WERI-Rb-1 (cell line): Measurements from ENCODE around the gene CIRBP.

Source experiments
- DNase-seq: peaks from one replicate; pipeline ENCODE4 v3.0.0-alpha.2; 2020
- H3K27ac ChIP-seq: fragments of 250-450 bp; sonication (Bioruptor Pico); 2 replicates; pipeline ENCODE4 v1.5.1; 2020; ENCODE audit warnings: mild to moderate bottlenecking, moderate library complexity
- H3K27me3 ChIP-seq: fragments of 250-450 bp; sonication (Bioruptor Pico); 2 replicates; pipeline ENCODE4 v1.5.1; 2021; ENCODE audit warnings: mild to moderate bottlenecking, low read depth, moderate library complexity; ENCODE audit not compliant: insufficient read depth, severe bottlenecking
- H3K36me3 ChIP-seq: fragments of 250-450 bp; sonication (Bioruptor Pico); 2 replicates; pipeline ENCODE4 v1.5.1; 2020; ENCODE audit warnings: mild to moderate bottlenecking, moderate library complexity
- H3K4me3 ChIP-seq: 2 replicates; pipeline ENCODE4 v1.5.1; 2011; ENCODE audit warnings: low read depth, mild to moderate bottlenecking, control low read depth, low read length
- H3K9me3 ChIP-seq: fragments of 250-450 bp; sonication (Bioruptor Pico); 2 replicates; pipeline ENCODE4 v1.5.1; 2021; ENCODE audit warnings: mild to moderate bottlenecking, moderate library complexity; ENCODE audit not compliant: severe bottlenecking
- CTCF ChIP-seq: IDR thresholded peaks from 2 replicates; pipeline ENCODE4 v1.5.1; 2011; ENCODE audit warnings: low read depth, mild to moderate bottlenecking, control low read depth, inconsistent platforms, low read length

Gene CIRBP

DNA sequence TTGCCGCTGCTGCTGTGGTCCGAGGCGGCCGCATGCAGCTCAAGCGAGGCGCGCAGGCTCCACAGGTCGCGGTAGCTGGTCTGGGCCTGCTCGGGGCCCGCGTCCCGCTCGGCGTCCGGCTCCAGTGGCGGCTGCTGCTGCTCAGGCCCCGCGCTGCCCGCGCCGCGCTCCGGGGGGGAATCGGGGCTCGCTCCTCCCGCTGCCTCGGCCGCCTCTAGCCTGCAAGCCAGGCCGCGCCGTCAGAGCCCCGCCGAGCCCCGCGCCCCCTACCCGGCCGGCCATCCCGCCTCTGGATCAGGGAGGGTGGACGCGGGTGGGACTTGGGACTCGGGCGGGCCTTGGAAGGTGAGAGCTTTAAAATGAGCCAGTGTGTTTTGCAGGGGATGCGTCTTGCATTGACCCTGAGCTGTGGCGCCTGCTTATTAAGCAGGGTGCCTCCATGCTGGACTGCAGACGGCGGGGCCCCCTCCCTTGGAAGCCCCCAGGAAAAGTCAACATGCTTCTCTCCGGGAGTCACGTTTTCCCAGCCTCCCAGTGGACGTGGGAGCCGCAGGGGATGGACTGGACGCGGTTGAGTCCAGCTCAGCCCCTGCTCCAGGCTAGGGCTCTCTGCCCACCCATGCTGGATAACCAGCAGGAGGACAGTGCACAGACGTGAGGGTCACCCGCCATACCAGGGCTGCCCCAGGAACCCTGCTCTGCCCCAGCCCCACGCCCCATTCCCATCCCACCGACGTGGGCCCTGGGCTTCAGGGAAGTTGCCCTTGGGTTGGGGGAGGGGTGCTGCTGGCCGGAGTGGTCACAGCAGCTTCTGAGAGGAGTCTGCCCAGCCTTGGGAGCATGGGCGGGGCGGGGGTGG lies 39.0 kb upstream of the CIRBP start:
- no peak for TF ChIP-seq CTCF
- H3K27ac ChIP-seq, result no peak overlapping the region
- H3K36me3 ChIP-seq, result peaks cover 33% of the 10 kb centered on the region

GRCh38 chr19:1230783-1231489 lies 38.2 kb upstream of the CIRBP start:
- no peak overlapping the region for H3K27ac ChIP-seq
- peaks cover 35% of the 10 kb centered on the region for H3K36me3 ChIP-seq
- TF ChIP-seq CTCF, result no peak
- no peak overlapping the region for H3K4me3 ChIP-seq
- no peaks in the 10 kb centered on the region for H3K27me3 ChIP-seq
- no peaks in the 10 kb centered on the region for H3K9me3 ChIP-seq
- no peak for DNase-seq

More for the DNA sequence above, 39.0 kb upstream of the CIRBP start:
- no peak for DNase-seq
- Histone ChIP-seq H3K4me3 (no peak overlapping the region), H3K27me3 (no peaks in the 10 kb centered on the region), H3K9me3 (no peaks in the 10 kb centered on the region)

GRCh38 chr19:1231729-1232637 lies 37.1 kb upstream of the CIRBP start:
- Histone ChIP-seq H3K9me3 (no peaks in the 10 kb centered on the region), H3K27me3 (no peaks in the 10 kb centered on the region), H3K4me3 (no peak overlapping the region), H3K36me3 (peaks cover 26% of the 10 kb centered on the region), H3K27ac (no peak overlapping the region)
- no peak for TF ChIP-seq CTCF
- DNase-seq, result no peak

GRCh38 chr19:1232652-1233072 lies 36.5 kb upstream of the CIRBP start:
- no peaks in the 10 kb centered on the region for H3K9me3 ChIP-seq
- no peaks in the 10 kb centered on the region for H3K27me3 ChIP-seq
- H3K36me3 ChIP-seq, result peaks cover 20% of the 10 kb centered on the region
- DNase-seq, result no peak
- H3K4me3 ChIP-seq, result no peak overlapping the region
- no peak for TF ChIP-seq CTCF
- no peak overlapping the region for H3K27ac ChIP-seq

DNA sequence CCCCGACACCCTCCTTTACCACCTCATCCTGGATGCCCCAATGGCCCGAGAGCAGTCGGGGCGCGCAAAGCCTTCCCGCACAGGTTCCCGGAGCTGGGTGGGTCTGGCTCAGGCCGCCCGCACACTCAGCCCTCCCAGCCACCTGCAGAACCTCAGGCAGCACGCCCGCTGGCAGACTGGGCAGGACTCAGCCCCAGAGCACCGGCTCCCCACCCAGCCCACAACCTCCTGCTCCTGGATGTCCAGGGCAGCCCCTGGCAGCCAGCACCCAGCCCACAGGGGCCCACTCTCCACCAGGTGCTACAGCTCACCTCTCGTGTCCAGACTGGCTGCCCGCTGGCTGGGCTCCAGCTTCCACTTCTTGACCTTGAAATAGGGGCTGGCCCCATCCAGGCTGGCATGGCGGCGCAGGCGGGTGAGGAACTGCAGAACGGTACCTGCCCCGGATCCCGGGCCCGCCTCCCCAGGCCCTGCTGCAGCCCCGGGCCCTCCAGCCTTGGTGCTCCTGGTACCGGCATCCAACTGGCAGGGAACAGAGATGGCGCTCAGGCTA lies 35.9 kb upstream of the CIRBP start:
- H3K36me3 ChIP-seq, result peaks cover 16% of the 10 kb centered on the region
- H3K4me3 ChIP-seq, result no peak overlapping the region
- TF ChIP-seq CTCF, result no peak
- H3K9me3 ChIP-seq, result no peaks in the 10 kb centered on the region
- no peaks in the 10 kb centered on the region for H3K27me3 ChIP-seq
- DNase-seq, result no peak
- no peak overlapping the region for H3K27ac ChIP-seq
